ENCODE results near the gene PLB1. TPM values are rescaled to one million over a fixed set of nuclear protein-coding genes. Genes with fewer than 3 reads are reported as not detected.

PLB1 gene
- total RNA-seq, 1 experiment from 2014 or later: 0.91 TPM

- no peak for TF ChIP-seq CTCF (IDR thresholded peaks at IDR 0.05; ENCODE audit: unreplicated experiment)
- H3K27me3 Mint-ChIP-seq (ENCODE audit: insufficient read depth, unreplicated experiment): no peaks in the 10 kb centered on the region
- ChIA-PET POLR2A (no interaction called here), CTCF (no interaction called here)
- no peaks in the 10 kb centered on the region for H3K36me3 Mint-ChIP-seq (ENCODE audit: insufficient read depth, unreplicated experiment)
- H3K9me3 Mint-ChIP-seq (ENCODE audit: unreplicated experiment): peaks cover 8% of the 10 kb centered on the region
- intact Hi-C loops (cut with micrococcal nuclease): no loop called here
- peaks cover 51% of the 10 kb centered on the region for H3K4me1 Mint-ChIP-seq (ENCODE audit: insufficient read depth, unreplicated experiment)
- H3K27ac Mint-ChIP-seq (ENCODE audit: low read depth, unreplicated experiment): peak overlapping the region; percentile 11
- H3K4me3 Mint-ChIP-seq (ENCODE audit: unreplicated experiment): no peak overlapping the region
- DNase-seq (ENCODE audit: unreplicated experiment): peak; percentile 31
- no TSS peak for BruUV-seq (replicated peaks)
Measured at GRCh38 chr2:28658369-28658768, 162.5 kb downstream of the PLB1 start.

GRCh38 chr2:28659127-28659526, 163.3 kb downstream of the PLB1 start:
- Mint-ChIP-seq H3K36me3 (ENCODE audit: insufficient read depth, unreplicated experiment) (no peaks in the 10 kb centered on the region), H3K4me1 (ENCODE audit: insufficient read depth, unreplicated experiment) (peaks cover 52% of the 10 kb centered on the region), H3K9me3 (ENCODE audit: unreplicated experiment) (peaks cover 8% of the 10 kb centered on the region), H3K4me3 (ENCODE audit: unreplicated experiment) (no peak overlapping the region), H3K27ac (ENCODE audit: low read depth, unreplicated experiment) (no peak overlapping the region), H3K27me3 (ENCODE audit: insufficient read depth, unreplicated experiment) (no peaks in the 10 kb centered on the region)
- CTCF ChIA-PET: no interaction called here
- POLR2A ChIA-PET: no interaction called here
- TF ChIP-seq CTCF (IDR thresholded peaks at IDR 0.05; ENCODE audit: unreplicated experiment): no peak
- no TSS peak for BruUV-seq (replicated peaks)
- intact Hi-C loops (cut with micrococcal nuclease): no loop called here
- DNase-seq (ENCODE audit: unreplicated experiment): no peak

- H3K36me3 Mint-ChIP-seq (ENCODE audit: insufficient read depth, unreplicated experiment): no peaks in the 10 kb centered on the region
- no peaks in the 10 kb centered on the region for H3K27me3 Mint-ChIP-seq (ENCODE audit: insufficient read depth, unreplicated experiment)
- no peak overlapping the region for H3K4me3 Mint-ChIP-seq (ENCODE audit: unreplicated experiment)
- peak overlapping the region; percentile 78 for H3K27ac Mint-ChIP-seq (ENCODE audit: low read depth, unreplicated experiment)
- POLR2A ChIA-PET: interaction anchor here (0.6 to 5.6 kb wide), 8 partner anchors 20 to 94 kb away, joined by 3 to 41 read pairs (median 10); partner anchors contain the start of gene PPP1CB
- H3K4me1 Mint-ChIP-seq (ENCODE audit: insufficient read depth, unreplicated experiment): peaks cover 44% of the 10 kb centered on the region
- CTCF ChIA-PET: interaction anchor here (0.9 kb wide), 1 partner anchor 93 kb away, joined by 4 read pairs; no protein-coding TSS in a partner anchor
- H3K9me3 Mint-ChIP-seq (ENCODE audit: unreplicated experiment): peaks cover 8% of the 10 kb centered on the region
- intact Hi-C loops (cut with micrococcal nuclease): loop anchor here (2.0 to 5.0 kb wide), 2 partner anchors 91 to 95 kb away; partner anchors contain the start of gene PPP1CB
- no peak for TF ChIP-seq CTCF (IDR thresholded peaks at IDR 0.05; ENCODE audit: unreplicated experiment)
- no TSS peak for BruUV-seq (replicated peaks)
- peak; percentile 88 for DNase-seq (ENCODE audit: unreplicated experiment)
Measured at GRCh38 chr2:28661589-28662001, 165.7 kb downstream of the PLB1 start.

- H3K4me3 Mint-ChIP-seq (ENCODE audit: unreplicated experiment): no peak overlapping the region
- no peaks in the 10 kb centered on the region for H3K27me3 Mint-ChIP-seq (ENCODE audit: insufficient read depth, unreplicated experiment)
- BruUV-seq (replicated peaks): no TSS peak
- ChIA-PET CTCF (interaction anchor here (0.9 to 1.6 kb wide), 2 partner anchors 49 to 93 kb away, joined by 4 to 6 read pairs; no protein-coding TSS in a partner anchor), POLR2A (interaction anchor here (0.6 to 5.6 kb wide), 10 partner anchors 10 to 208 kb away, joined by 3 to 41 read pairs (median 5); partner anchors contain the start of genes PPP1CB and TRMT61B)
- peaks cover 45% of the 10 kb centered on the region for H3K4me1 Mint-ChIP-seq (ENCODE audit: insufficient read depth, unreplicated experiment)
- no peak for TF ChIP-seq CTCF (IDR thresholded peaks at IDR 0.05; ENCODE audit: unreplicated experiment)
- peak overlapping the region; percentile 78 for H3K27ac Mint-ChIP-seq (ENCODE audit: low read depth, unreplicated experiment)
- no peaks in the 10 kb centered on the region for H3K36me3 Mint-ChIP-seq (ENCODE audit: insufficient read depth, unreplicated experiment)
- intact Hi-C loops (cut with micrococcal nuclease): loop anchor here (2.0 to 5.0 kb wide), 2 partner anchors 90 to 95 kb away; partner anchors contain the start of gene PPP1CB
- peaks cover 8% of the 10 kb centered on the region for H3K9me3 Mint-ChIP-seq (ENCODE audit: unreplicated experiment)
- no peak for DNase-seq (ENCODE audit: unreplicated experiment)
Measured at GRCh38 chr2:28662044-28662443, 166.2 kb downstream of the PLB1 start.
